Erythroblast (primary cell): ENCODE data around the gene SIKE1.

Experiments used
- GATA1 ChIP-seq: IDR thresholded peaks from 2 replicates; pipeline ENCODE4 v1.6.1; 2011; ENCODE audit warnings: low read depth, mild to moderate bottlenecking, control low read depth, low read length, moderate library complexity
- POLR2A ChIP-seq: IDR thresholded peaks from 2 replicates; pipeline ENCODE4 v1.6.1; 2011; ENCODE audit warnings: mild to moderate bottlenecking, low read length

GRCh38 chr1:114723457-114723856, 57.0 kb downstream of the SIKE1 start:
- TF ChIP-seq POLR2A (no peak), GATA1 (no peak)
